ENCODE measurements around the gene SALL3. TPM values are rescaled to one million over a fixed set of nuclear protein-coding genes. Genes with fewer than 3 reads are reported as not detected.

SALL3 gene
- total RNA-seq, result 2.1 TPM in 2 replicates

GRCh38 chr18:78979730-78980278 lies at the start of gene SALL3:
TSS of gene SALL3 (plus strand) at chr18:78979818. CDS start at chr18:78980275, 457 bp downstream.
- no peaks in the 10 kb centered on the region for H3K36me3 ChIP-seq (ENCODE audit: control insufficient read depth, insufficient read depth, low read length)
- peaks cover 55% of the 10 kb centered on the region for H3K27me3 ChIP-seq (ENCODE audit: control insufficient read depth, insufficient read depth, low read length)
- no peak for DNase-seq (ENCODE audit: low read depth)
- TF ChIP-seq CTCF (IDR thresholded peaks at IDR 0.05; ENCODE audit: insufficient read depth, low read length, poor library complexity, severe bottlenecking), result no peak
- peak within 1 kb of the TSS; percentile 52 for H3K4me3 ChIP-seq (ENCODE audit: low read depth, low read length)

GRCh38 chr18:78932281-78932680 lies 47.3 kb upstream of the SALL3 start:
- Histone ChIP-seq H3K36me3 (ENCODE audit: control insufficient read depth, insufficient read depth, low read length) (no peaks in the 10 kb centered on the region), H3K27me3 (ENCODE audit: control insufficient read depth, insufficient read depth, low read length) (no peaks in the 10 kb centered on the region), H3K4me3 (ENCODE audit: low read depth, low read length) (no peak overlapping the region)
- no peak for DNase-seq (ENCODE audit: low read depth)
- no peak for TF ChIP-seq CTCF (IDR thresholded peaks at IDR 0.05; ENCODE audit: insufficient read depth, low read length, poor library complexity, severe bottlenecking)

- DNase-seq (ENCODE audit: low read depth), result no peak
- no peaks in the 10 kb centered on the region for H3K36me3 ChIP-seq (ENCODE audit: control insufficient read depth, insufficient read depth, low read length)
- H3K4me3 ChIP-seq (ENCODE audit: low read depth, low read length), result no peak overlapping the region
- no peaks in the 10 kb centered on the region for H3K27me3 ChIP-seq (ENCODE audit: control insufficient read depth, insufficient read depth, low read length)
- TF ChIP-seq CTCF (IDR thresholded peaks at IDR 0.05; ENCODE audit: insufficient read depth, low read length, poor library complexity, severe bottlenecking), result no peak
Measured at GRCh38 chr18:78934003-78934402, 45.6 kb upstream of the SALL3 start.

- Histone ChIP-seq H3K4me3 (ENCODE audit: low read depth, low read length) (no peak overlapping the region), H3K36me3 (ENCODE audit: control insufficient read depth, insufficient read depth, low read length) (no peaks in the 10 kb centered on the region), H3K27me3 (ENCODE audit: control insufficient read depth, insufficient read depth, low read length) (no peaks in the 10 kb centered on the region)
- no peak for TF ChIP-seq CTCF (IDR thresholded peaks at IDR 0.05; ENCODE audit: insufficient read depth, low read length, poor library complexity, severe bottlenecking)
- no peak for DNase-seq (ENCODE audit: low read depth)
Measured at GRCh38 chr18:78934551-78935225, 44.9 kb upstream of the SALL3 start.

- Histone ChIP-seq H3K4me3 (ENCODE audit: low read depth, low read length) (no peak overlapping the region), H3K36me3 (ENCODE audit: control insufficient read depth, insufficient read depth, low read length) (no peaks in the 10 kb centered on the region), H3K27me3 (ENCODE audit: control insufficient read depth, insufficient read depth, low read length) (no peaks in the 10 kb centered on the region)
- no peak for TF ChIP-seq CTCF (IDR thresholded peaks at IDR 0.05; ENCODE audit: insufficient read depth, low read length, poor library complexity, severe bottlenecking)
- no peak for DNase-seq (ENCODE audit: low read depth)
Measured at GRCh38 chr18:78935406-78935805, 44.2 kb upstream of the SALL3 start.
